GM19239 (cell line): ENCODE measurements around the gene GNS.

Experiments used
- DNase-seq: peaks from one replicate; pipeline ENCODE4 v3.0.0; 2011; ENCODE audit warnings: low spot score; ENCODE audit not compliant: insufficient read length
- FAIRE-seq: peaks from 2 replicates; lab custom pipeline; 2011; peaks lifted over from hg19 to GRCh38; lab: Jason Lieb, UNC

The GNS gene

GRCh38 chr12:64742416-64742815 lies 16.8 kb downstream of the GNS start:
- no peak for DNase-seq
- FAIRE-seq, result no peak

DNA sequence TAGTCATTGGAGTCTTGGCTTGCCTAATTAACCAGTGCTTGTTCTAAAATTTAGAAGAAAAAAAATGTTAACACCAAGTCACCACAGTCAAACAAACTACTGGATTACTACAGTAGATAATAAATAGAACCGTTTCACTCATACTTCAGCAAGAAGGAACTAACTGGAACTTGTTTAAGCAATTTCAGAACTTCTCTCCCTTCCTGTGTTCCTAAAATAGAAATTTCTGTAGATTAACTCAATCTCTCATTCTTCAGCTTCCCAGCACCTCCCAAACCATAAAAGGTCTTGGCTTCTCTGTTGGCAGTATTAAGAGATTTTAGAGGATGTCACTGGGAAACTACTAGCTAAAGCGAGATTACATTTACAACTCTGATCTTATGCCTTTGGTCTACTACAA lies 18.6 kb downstream of the GNS start:
- FAIRE-seq (no peak), DNase-seq (no peak)

DNA sequence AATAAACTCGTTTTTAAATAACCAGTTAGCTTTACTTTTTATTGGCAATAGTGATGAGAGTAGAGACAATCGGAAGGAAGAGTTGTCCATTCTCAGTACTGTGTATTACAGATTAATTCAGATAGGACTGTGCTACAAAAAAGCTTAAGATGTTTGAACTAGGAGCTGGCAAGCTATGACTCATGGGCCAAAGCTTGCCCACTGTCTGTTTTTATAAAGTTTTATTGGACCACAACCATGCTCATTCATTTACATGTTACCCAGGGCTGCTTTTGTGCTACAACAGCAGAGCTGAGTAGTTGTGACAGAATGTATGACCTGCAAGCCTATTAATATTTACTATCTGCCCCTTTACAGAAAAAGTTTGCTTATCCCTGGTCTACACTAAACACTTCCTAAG lies 19.4 kb downstream of the GNS start:
- DNase-seq (no peak), FAIRE-seq (no peak)

GRCh38 chr12:64737539-64737938 lies 21.7 kb downstream of the GNS start:
- no peak for FAIRE-seq
- no peak for DNase-seq

GRCh38 chr12:64736771-64737170 lies 22.4 kb downstream of the GNS start:
- FAIRE-seq, result no peak

GRCh38 chr12:64735442-64735841 lies 23.8 kb downstream of the GNS start:
- no peak for FAIRE-seq
- no peak for DNase-seq

More at GRCh38 chr12:64736771-64737170, 22.4 kb downstream of the GNS start:
- no peak for DNase-seq

DNA sequence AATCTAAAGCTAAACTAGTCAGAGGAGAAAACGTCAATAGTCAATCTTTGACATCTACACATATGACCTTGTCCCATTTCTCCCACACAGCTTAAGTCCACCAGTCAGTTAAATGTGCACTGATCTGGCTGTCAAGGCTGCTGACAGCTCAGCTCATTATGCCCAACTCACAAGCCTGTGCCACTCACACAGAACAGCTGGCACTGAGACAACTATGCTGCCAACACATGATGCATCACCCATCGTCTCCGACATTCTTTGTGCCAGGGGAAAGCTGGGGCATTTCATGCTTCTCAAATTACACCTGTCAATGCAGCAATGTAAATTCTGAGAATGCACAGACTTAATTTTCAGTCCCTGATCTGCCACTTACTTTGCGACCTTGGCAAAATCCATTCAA lies 25.3 kb downstream of the GNS start:
- DNase-seq, result no peak
- no peak for FAIRE-seq

GRCh38 chr12:64731683-64732082 lies 27.5 kb downstream of the GNS start:
- FAIRE-seq (no peak), DNase-seq (no peak)

DNA sequence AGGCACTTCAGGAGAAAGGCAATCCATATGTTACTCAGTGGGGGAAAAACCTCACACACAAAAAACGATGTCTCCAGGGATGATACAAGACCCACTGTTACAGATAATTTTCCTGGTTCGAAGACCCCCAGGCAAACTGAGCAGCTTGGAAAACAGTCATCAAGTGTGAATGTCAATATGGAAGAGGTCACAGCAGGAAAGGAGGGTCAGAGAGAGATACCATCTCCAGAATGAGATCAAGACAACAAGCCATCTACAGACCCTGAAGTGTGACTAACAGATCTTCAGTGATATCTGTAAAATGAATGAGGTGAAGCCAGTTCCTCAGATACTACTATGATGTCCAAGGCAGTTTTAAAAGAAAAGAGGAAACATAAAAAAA lies 28.6 kb downstream of the GNS start:
- peak; percentile 47 for FAIRE-seq
- DNase-seq, result no peak

GRCh38 chr12:64729909-64730587 lies 29.2 kb downstream of the GNS start:
- FAIRE-seq, result peak; percentile 26

GRCh38 chr12:64724201-64724745 lies 34.9 kb downstream of the GNS start:
- FAIRE-seq (no peak), DNase-seq (no peak)

More at GRCh38 chr12:64729909-64730587, 29.2 kb downstream of the GNS start:
- peak; percentile 9 for DNase-seq

GRCh38 chr12:64723630-64724029 lies 35.6 kb downstream of the GNS start:
- no peak for DNase-seq
- FAIRE-seq, result no peak

GRCh38 chr12:64722835-64723234 lies 36.4 kb downstream of the GNS start:
- DNase-seq (no peak), FAIRE-seq (no peak)

- FAIRE-seq (no peak), DNase-seq (no peak)
These were observed 38.3 kb downstream of the GNS start for GRCh38 chr12:64720884-64721283.

GRCh38 chr12:64718649-64719048 lies 40.6 kb downstream of the GNS start:
- FAIRE-seq (no peak), DNase-seq (no peak)

DNA sequence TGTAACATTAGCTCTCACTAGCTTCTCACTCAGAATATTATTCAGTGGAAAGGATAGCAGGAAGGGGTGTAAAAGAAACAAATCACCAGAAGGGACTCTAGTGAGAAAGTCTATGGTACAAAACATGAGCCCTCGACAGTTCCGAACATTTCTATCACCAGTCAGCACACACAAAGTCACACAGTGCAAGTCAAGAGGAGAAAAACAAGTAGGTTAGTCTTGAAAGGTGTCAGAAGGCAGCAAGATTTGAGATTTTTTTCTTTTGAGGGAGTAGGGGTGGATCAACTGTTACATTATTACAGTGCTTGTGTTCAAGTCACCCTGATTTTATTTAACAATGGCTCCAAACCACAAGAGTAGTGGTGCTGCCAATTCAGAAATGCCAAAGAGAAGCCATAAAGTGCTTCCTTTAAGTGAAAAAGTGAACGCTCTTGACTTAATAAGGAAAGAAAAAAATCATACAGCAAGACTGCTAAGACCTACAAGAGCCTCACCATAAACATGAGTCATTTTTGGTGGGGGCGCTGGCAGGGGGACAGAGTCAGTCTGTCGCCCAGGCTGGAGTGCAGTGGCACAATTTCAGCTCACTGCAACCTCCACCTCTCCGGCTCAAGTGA lies 42.3 kb downstream of the GNS start:
- FAIRE-seq (no peak), DNase-seq (no peak)

- DNase-seq (no peak), FAIRE-seq (no peak)
These were observed 42.8 kb downstream of the GNS start for GRCh38 chr12:64716371-64716770.

DNA sequence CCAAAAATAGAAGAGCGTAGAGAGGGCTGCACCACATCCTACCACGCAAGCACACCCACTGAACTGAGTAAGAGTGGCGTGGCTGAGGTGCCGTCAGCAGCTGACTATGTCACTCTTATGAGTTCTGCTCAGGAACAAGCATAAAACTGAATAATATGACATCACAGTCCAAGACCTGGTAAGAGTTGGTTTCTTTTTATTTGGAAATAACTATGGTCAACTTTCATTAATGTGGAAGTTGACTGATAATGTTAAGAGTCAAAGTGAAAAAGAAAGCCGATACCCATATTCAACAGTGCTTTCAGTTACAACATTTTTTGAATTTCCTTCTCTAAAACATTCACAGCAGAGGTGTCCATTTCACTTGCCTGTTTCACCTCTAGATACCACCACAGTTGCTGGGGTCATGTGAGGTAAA lies 44.6 kb downstream of the GNS start:
- FAIRE-seq, result peak; percentile 80

DNA sequence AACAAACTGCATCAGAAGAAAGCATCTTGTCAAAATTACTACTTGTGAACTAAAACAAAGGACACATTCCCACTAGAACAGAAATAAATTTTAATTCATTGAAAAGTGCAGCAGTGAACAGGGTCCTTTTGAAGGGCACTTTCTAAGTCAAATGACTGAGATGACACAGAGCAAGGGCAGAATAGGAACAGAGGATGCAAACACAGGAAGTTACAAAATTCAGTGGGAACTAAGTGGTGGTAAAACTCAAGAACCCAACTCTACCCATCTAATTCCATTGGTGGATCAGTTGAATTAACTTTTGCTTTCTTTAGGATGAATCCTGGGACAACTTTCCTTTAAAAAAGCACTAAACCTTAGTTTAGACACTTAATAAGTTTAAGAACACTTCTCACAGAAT lies 45.8 kb downstream of the GNS start:
- no peak for FAIRE-seq
- DNase-seq, result no peak

More for the DNA sequence above, 44.6 kb downstream of the GNS start:
- DNase-seq, result no peak

GRCh38 chr12:64709429-64709828 lies 49.8 kb downstream of the GNS start:
- no peak for FAIRE-seq
- no peak for DNase-seq

GRCh38 chr12:64707926-64708325 lies 51.3 kb downstream of the GNS start:
- no peak for DNase-seq
- FAIRE-seq, result no peak

DNA sequence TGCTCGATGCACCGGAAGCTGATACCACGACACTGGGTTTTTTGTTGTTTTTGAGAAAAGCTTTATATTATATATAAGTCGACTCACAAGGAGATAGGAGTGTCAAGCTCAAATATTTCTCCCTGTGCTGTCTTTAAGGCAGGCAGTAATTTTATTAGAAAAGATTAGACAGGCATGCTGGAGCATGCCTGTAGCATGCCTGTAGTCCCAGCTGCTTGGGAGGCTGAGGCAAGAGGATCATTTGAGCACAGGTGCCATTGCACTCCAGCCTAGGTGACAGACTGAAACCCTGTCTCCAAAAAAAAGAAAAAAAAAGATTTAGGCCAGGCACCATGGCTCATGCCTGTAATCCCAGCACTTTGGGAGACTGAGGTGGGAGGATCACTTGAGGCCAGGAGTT lies 51.8 kb downstream of the GNS start:
- DNase-seq (no peak), FAIRE-seq (no peak)
